ENCODE results near the gene AGBL4. TPM values are rescaled to one million over a fixed set of nuclear protein-coding genes. Genes with fewer than 3 reads are reported as not detected.

The AGBL4 gene
- total and polyA plus RNA-seq, 2 of the 4 experiments (the other 2 are of a cell fraction) = not detected

DNA sequence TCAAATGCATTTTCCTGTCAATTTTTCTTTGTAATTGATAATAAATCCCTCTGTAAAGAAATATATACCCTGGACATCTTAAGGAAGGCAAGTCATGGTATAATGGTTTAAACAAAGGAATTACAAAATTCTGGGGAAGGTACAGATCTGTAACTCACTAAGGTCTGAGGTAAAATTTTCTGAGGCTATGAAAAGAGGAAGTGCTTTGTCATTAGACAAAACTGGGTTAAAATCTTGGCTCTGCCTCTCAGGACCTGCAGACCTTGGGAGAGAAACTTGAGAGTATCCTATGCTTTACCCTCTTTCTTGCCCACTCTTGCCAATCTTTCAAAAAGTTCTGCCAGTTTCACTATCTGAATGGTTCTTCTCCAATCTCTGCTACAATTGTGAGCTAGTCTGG, 1220.3 kb downstream of the AGBL4 start:
- Histone ChIP-seq H2AFZ (replicated peaks; ENCODE audit: low read length, poor library complexity) (no peak overlapping the region), H4K5ac (ENCODE audit: low read depth, low read length) (no peak overlapping the region), H3K4me1 (ENCODE audit: control insufficient read depth, insufficient read depth, low read length) (no peaks in the 10 kb centered on the region), H2BK5ac (ENCODE audit: low read depth, low read length, poor library complexity, severe bottlenecking) (no peak overlapping the region), H2AK9ac (replicated peaks; ENCODE audit: low read depth, low read length, poor library complexity) (no peak overlapping the region), H3K36me3 (ENCODE audit: control insufficient read depth, insufficient read depth, low read length) (no peaks in the 10 kb centered on the region), H4K20me1 (ENCODE audit: insufficient read depth, low read length) (no peaks in the 10 kb centered on the region), H3K9ac (ENCODE audit: low read depth, low read length) (no peak overlapping the region), H3K4ac (ENCODE audit: low read depth, low read length) (no peak overlapping the region), H3K14ac (replicated peaks; ENCODE audit: low read depth, low read length) (no peak overlapping the region), H3K23ac (ENCODE audit: low read depth, low read length) (no peak overlapping the region), H2BK20ac (ENCODE audit: low read depth, low read length) (no peak overlapping the region), H2BK120ac (ENCODE audit: low read depth, low read length) (no peak overlapping the region), H3K56ac (ENCODE audit: extremely low read depth, insufficient read depth, low read length) (no peak overlapping the region), H3K9me1 (ENCODE audit: insufficient read depth, low read length) (no peaks in the 10 kb centered on the region), H2BK15ac (ENCODE audit: low read depth, low read length) (no peak overlapping the region), H3K18ac (ENCODE audit: low read depth, low read length) (no peak overlapping the region), H3K79me1 (ENCODE audit: low read depth in 1 of 2, low read length in 2 of 2) (no peaks in the 10 kb centered on the region), H2AK5ac (ENCODE audit: low read depth, low read length) (no peak overlapping the region), H3K9me3 (ENCODE audit: control insufficient read depth, insufficient read depth, low read length) (no peaks in the 10 kb centered on the region), H4K91ac (ENCODE audit: insufficient read depth, low read depth, low read length) (no peak overlapping the region), H4K8ac (ENCODE audit: low read depth in 2 of 2, low read length in 2 of 2) (no peak overlapping the region), H3K27ac (ENCODE audit: insufficient read depth, low read length) (no peak overlapping the region), H3K4me3 (ENCODE audit: insufficient read depth, low read depth, low read length) (no peak overlapping the region), H3K27me3 (ENCODE audit: control insufficient read depth, insufficient read depth, low read length) (no peaks in the 10 kb centered on the region), H3K4me2 (ENCODE audit: low read depth, low read length) (no peak overlapping the region)
- no TSS peak for BruUV-seq (replicated peaks)
- in situ Hi-C loops (cut with MboI; ENCODE audit: low sequenced_read_pairs) = no loop called here
- ATAC-seq (ENCODE audit: low read depth) (no peak), DNase-seq (no peak)
- TF ChIP-seq, protein P1, sequence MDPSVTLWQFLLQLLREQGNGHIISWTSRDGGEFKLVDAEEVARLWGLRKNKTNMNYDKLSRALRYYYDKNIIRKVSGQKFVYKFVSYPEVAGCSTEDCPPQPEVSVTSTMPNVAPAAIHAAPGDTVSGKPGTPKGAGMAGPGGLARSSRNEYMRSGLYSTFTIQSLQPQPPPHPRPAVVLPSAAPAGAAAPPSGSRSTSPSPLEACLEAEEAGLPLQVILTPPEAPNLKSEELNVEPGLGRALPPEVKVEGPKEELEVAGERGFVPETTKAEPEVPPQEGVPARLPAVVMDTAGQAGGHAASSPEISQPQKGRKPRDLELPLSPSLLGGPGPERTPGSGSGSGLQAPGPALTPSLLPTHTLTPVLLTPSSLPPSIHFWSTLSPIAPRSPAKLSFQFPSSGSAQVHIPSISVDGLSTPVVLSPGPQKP (IDR thresholded peaks at IDR 0.05; ENCODE audit: borderline replicate concordance, low read depth, low read length) = no peak
- TF ChIP-seq FOS (IDR thresholded peaks at IDR 0.05; ENCODE audit: low read depth, low read length) (no peak), CHD1 (IDR thresholded peaks at IDR 0.05; ENCODE audit: low read depth, low read length) (no peak), SMC3 (IDR thresholded peaks at IDR 0.05; ENCODE audit: low read depth, low read length) (no peak), RAD21 (IDR thresholded peaks at IDR 0.05; ENCODE audit: low read length) (no peak), BHLHE40 (IDR thresholded peaks at IDR 0.05; ENCODE audit: low read depth, low read length) (no peak), USF2 (IDR thresholded peaks at IDR 0.05; ENCODE audit: low read depth, low read length) (no peak), CTCF (conservative IDR thresholded peaks at IDR 0.05; ENCODE audit: low read depth, low read length) (no peak), MAFK (IDR thresholded peaks at IDR 0.05; ENCODE audit: low read depth, low read length) (no peak), RCOR1 (IDR thresholded peaks at IDR 0.05; ENCODE audit: insufficient replicate concordance, low read length) (no peak), CEBPB (IDR thresholded peaks at IDR 0.05; ENCODE audit: low read depth, low read length) (no peak), RFX5 (IDR thresholded peaks at IDR 0.05; ENCODE audit: low read depth, low read length) (no peak), NFE2L2 (IDR thresholded peaks at IDR 0.05; ENCODE audit: low read depth, low read length) (no peak), MAZ (IDR thresholded peaks at IDR 0.05; ENCODE audit: borderline replicate concordance, low read depth, low read length) (no peak), POLR2A (IDR thresholded peaks at IDR 0.05; ENCODE audit: low read depth, low read length) (no peak), MXI1 (IDR thresholded peaks at IDR 0.05; ENCODE audit: borderline replicate concordance, low read depth, low read length) (no peak)
- dilution Hi-C loops (cut with HindIII; ENCODE audit: low sequenced_read_pairs, unreplicated experiment) = no loop called here
- POLR2A ChIA-PET (ENCODE audit: unreplicated experiment) = no interaction called here
- CTCF ChIA-PET = no interaction called here
- intact Hi-C loops (cut with micrococcal nuclease) = no loop called here
